Measurements from ENCODE around the gene IL10RB. TPM values are rescaled to one million over a fixed set of nuclear protein-coding genes. Genes with fewer than 3 reads are reported as not detected.
"Not testable (repeated sequence)": the region's sequence is repeated elsewhere in the genome, so short reads cannot be mapped to it uniquely, and the experiment has no call there.

Gene IL10RB
- total and polyA plus RNA-seq, 10 donors, result 25.4 to 89.7 (median 55.3) TPM

- peak overlapping the region in 3 of 8 donors; percentile 31 to 65 (median 31) for H3K27ac ChIP-seq
- peak in 1 of 3 donors; percentile 18 for TF ChIP-seq POLR2AphosphoS5 (IDR thresholded peaks at IDR 0.05)
- no peak for TF ChIP-seq POLR2A (IDR thresholded peaks at IDR 0.05)
- H3K9me3 ChIP-seq, result no peaks in the 10 kb centered on the region
- H3K4me1 ChIP-seq, result peaks cover 0 to 58% (median 9%) of the 10 kb centered on the region in 6 donors
- H3K27me3 ChIP-seq (replicated peaks in 1 of 7), result no peaks in the 10 kb centered on the region
- no peak overlapping the region for H3K4me3 ChIP-seq
- 71 to 78% (median 76%) methylated on average over 7 of the region's 7 CpGs for WGBS, 5 donors
- intact Hi-C loops (cut with DNase I; ENCODE audit: low total_unique reads), result no loop called here
- H3K36me3 ChIP-seq, result peaks cover 3 to 100% (median 93%) of the 10 kb centered on the region in 6 donors
- DNase-seq, result no peak
These were observed 16.7 kb upstream of the IL10RB start for GRCh38 chr21:33249331-33250002.

- WGBS, 5 donors, result 89 to 96% (median 93%) methylated on average over 2 of the region's 2 CpGs
- Histone ChIP-seq H3K27ac (peak overlapping the region in 2 of 8 donors; percentile 3 to 4), H3K4me3 (no peak overlapping the region), H3K4me1 (peaks cover 0 to 59% (median 0%) of the 10 kb centered on the region in 6 donors), H3K9me3 (no peaks in the 10 kb centered on the region), H3K36me3 (peaks cover 5 to 100% (median 99%) of the 10 kb centered on the region in 6 donors), H3K27me3 (replicated peaks in 1 of 7) (no peaks in the 10 kb centered on the region)
- intact Hi-C loops (cut with DNase I; ENCODE audit: low total_unique reads), result no loop called here
- DNase-seq, result no peak
- TF ChIP-seq CTCF (IDR thresholded peaks at IDR 0.05 in 8 of 11, conservative IDR thresholded peaks at IDR 0.05 in 3 of 11) (no peak), POLR2A (IDR thresholded peaks at IDR 0.05) (no peak), POLR2AphosphoS5 (IDR thresholded peaks at IDR 0.05) (no peak)
These were observed 15.0 kb upstream of the IL10RB start for GRCh38 chr21:33251119-33251518.

GRCh38 chr21:33253382-33253781, 12.8 kb upstream of the IL10RB start:
- DNase-seq; intact Hi-C loops (cut with DNase I; ENCODE audit: low total_unique reads); H3K4me3 ChIP-seq; H3K27me3 ChIP-seq (replicated peaks in 1 of 7): not testable (repeated sequence)
- peaks cover 4 to 100% (median 99%) of the 10 kb centered on the region in 6 donors for H3K36me3 ChIP-seq
- H3K27ac ChIP-seq, result peak overlapping the region in 2 of 8 donors; percentile 9 to 21
- H3K4me1 ChIP-seq, result peaks cover 0 to 38% (median 0%) of the 10 kb centered on the region in 6 donors
- 82 to 90% (median 88%) methylated on average over 6 of the region's 6 CpGs for WGBS, 5 donors
- peaks cover 0 to 12% (median 5%) of the 10 kb centered on the region in 8 donors for H3K9me3 ChIP-seq

- intact Hi-C loops (cut with DNase I; ENCODE audit: low total_unique reads), result no loop called here
- WGBS, 5 donors, result 90 to 95% (median 92%) methylated on average over 5 of the region's 5 CpGs
These were observed 11.4 kb upstream of the IL10RB start for GRCh38 chr21:33254766-33255165.

More at GRCh38 chr21:33254766-33255165, 11.4 kb upstream of the IL10RB start:
- Histone ChIP-seq H3K9me3 (peaks cover 0 to 12% (median 5%) of the 10 kb centered on the region in 8 donors), H3K4me1 (peaks cover 0 to 39% (median 9%) of the 10 kb centered on the region in 6 donors), H3K27me3 (replicated peaks in 1 of 7) (no peaks in the 10 kb centered on the region), H3K27ac (peak overlapping the region in 1 of 8 donors; percentile 48), H3K36me3 (peaks cover 4 to 100% (median 93%) of the 10 kb centered on the region in 6 donors), H3K4me3 (no peak overlapping the region)
- TF ChIP-seq CTCF (IDR thresholded peaks at IDR 0.05 in 8 of 11, conservative IDR thresholded peaks at IDR 0.05 in 3 of 11), result no peak
- TF ChIP-seq POLR2A (IDR thresholded peaks at IDR 0.05), result no peak
- no peak for TF ChIP-seq POLR2AphosphoS5 (IDR thresholded peaks at IDR 0.05)
- DNase-seq, result no peak

All from spleen (tissue), 11 donors.